GM18909 (cell line): ENCODE results near the gene LCE3A.
"Not testable (repeated sequence)": the region's sequence is repeated elsewhere in the genome, so short reads cannot be mapped to it uniquely, and the experiment has no call there.

Experiments used
- ATAC-seq: cut with Tn5 transposase; IDR thresholded peaks from one replicate; pipeline ENCODE4 v1.9.1; 2021; ENCODE audit warnings: mild to moderate bottlenecking; ENCODE audit not compliant: unreplicated experiment, poor library complexity

LCE3A gene

DNA sequence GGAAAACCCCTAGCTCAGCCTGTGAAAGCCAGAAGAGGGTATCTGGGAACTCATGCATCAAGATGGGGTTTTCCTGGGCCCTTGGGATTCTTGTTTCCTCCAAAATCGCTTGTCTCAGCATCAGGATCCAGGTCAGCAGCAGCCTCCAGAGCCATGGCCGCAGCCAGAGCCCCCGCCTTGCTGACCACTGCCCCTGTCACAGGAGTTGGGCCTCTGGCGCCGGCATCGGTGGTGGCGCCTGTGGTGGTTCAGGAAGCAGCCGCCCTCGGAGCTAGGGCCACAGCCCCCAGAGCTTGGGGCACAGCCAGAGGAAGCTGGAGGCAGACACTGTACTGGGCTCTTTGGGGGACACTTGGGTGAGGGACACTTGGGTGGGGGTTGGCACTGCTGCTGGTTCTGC, 43.4 kb downstream of the LCE3A start:
- ATAC-seq = not testable (repeated sequence)

DNA sequence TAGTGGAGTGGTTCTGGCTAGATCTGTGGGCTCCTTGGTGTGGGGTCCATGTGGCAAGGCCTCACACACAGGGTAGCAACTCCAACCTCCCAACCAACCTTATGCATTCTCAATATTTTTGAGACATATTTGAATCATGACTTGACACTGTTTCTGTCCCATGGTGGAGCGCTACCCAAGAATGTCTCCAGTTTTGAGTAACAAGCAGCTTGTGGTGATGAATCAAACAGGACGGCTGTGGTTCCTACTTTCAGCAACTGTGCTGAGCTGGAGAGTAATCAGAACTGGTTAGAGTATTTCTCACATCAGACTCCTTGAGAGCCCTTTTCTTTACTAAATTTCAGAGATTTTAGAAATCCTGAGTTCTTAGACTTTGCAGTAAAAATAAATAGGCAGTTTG, 45.7 kb downstream of the LCE3A start:
- no peak for ATAC-seq
